Vagina (tissue), 2 donors: Measurements from ENCODE around the gene RTL9.

ENCODE experiments used
- CTCF ChIP-seq, 3 experiments: fragments of 450-650 bp in 2 of 3; fragments of 200-600 bp in 1 of 3; sonication (generic) in 1 of 3; IDR thresholded peaks; one replicate each; pipeline ENCODE4 v1.5.1; 2017 to 2019; ENCODE audit warnings: antibody characterized with exemption in 3 of 3, mild to moderate bottlenecking in 2 of 3, moderate library complexity in 2 of 3
- POLR2AphosphoS5 ChIP-seq, 2 donors: sonication (generic); formaldehyde crosslinking; IDR thresholded peaks; one replicate each; pipeline ENCODE4 v1.9.0; 2017; ENCODE audit warnings: antibody characterized with exemption in 2 of 2, mild to moderate bottlenecking in 2 of 2, low read depth in 1 of 2; ENCODE audit not compliant: insufficient read depth in 1 of 2

GRCh38 chrX:110346681-110347080 lies 12.0 kb upstream of the RTL9 start:
- TF ChIP-seq CTCF (IDR thresholded peaks at IDR 0.05) = no peak
- no peak for TF ChIP-seq POLR2AphosphoS5 (IDR thresholded peaks at IDR 0.05; ENCODE audit: insufficient read depth in 1 of 2, low read depth in 1 of 2)
